SK-N-SH treated with all-trans-retinoic acid at 6 μM for 48 hours (cell line): ENCODE measurements around the gene PPP2R2C.

Experiments
- ATAC-seq: fragments of 200-7000 bp; cut with Tn5 transposase; 3 replicates; pipeline ENCODE4 v1.9.1; 2020; ENCODE audit warnings: mild to moderate bottlenecking, moderate library complexity
- ARNTL ChIP-seq: fragments of 450-650 bp; formaldehyde crosslinking; IDR thresholded peaks from 2 replicates; pipeline ENCODE4 v1.5.0; 2020; ENCODE audit warnings: low read depth, mild to moderate bottlenecking, moderate library complexity, borderline replicate concordance
- BACH2 ChIP-seq: fragments of 250-450 bp; sonication (Bioruptor Pico); IDR thresholded peaks from 2 replicates; pipeline ENCODE4 v1.9.0; 2021; ENCODE audit warnings: mild to moderate bottlenecking, borderline replicate concordance
- GLIS3 ChIP-seq: fragments of 250-450 bp; sonication (Bioruptor Pico); IDR thresholded peaks from 2 replicates; pipeline ENCODE4 v1.5.0; 2020; ENCODE audit warnings: mild to moderate bottlenecking, moderate library complexity
- ISL1 ChIP-seq: fragments of 250-450 bp; sonication (Bioruptor Pico); IDR thresholded peaks from 2 replicates; pipeline ENCODE4 v2.1.2; 2022; ENCODE audit warnings: mild to moderate bottlenecking, moderate library complexity
- OSR1 ChIP-seq: fragments of 250-450 bp; sonication (Bioruptor Pico); IDR thresholded peaks from 2 replicates; pipeline ENCODE4 v1.8.0; 2022; ENCODE audit warnings: moderate library complexity, mild to moderate bottlenecking, inconsistent platforms
- SNAI2 ChIP-seq: fragments of 250-450 bp; sonication (Bioruptor Pico); IDR thresholded peaks from 2 replicates; pipeline ENCODE4 v1.5.0; 2020; ENCODE audit warnings: mild to moderate bottlenecking, moderate library complexity
- TCF4 ChIP-seq: fragments of 250-450 bp; sonication (Bioruptor Pico); IDR thresholded peaks from 2 replicates; pipeline ENCODE4 v1.8.0; 2021; ENCODE audit warnings: mild to moderate bottlenecking, moderate library complexity, borderline replicate concordance
- TOX ChIP-seq: fragments of 250-450 bp; sonication (Bioruptor Pico); IDR thresholded peaks from 2 replicates; pipeline ENCODE4 v1.8.0; 2021; ENCODE audit warnings: mild to moderate bottlenecking, moderate library complexity, borderline replicate concordance
- ZC3H10 ChIP-seq: fragments of 250-450 bp; sonication (Bioruptor Pico); IDR thresholded peaks from 2 replicates; pipeline ENCODE4 v1.5.1; 2021; ENCODE audit warnings: mild to moderate bottlenecking, moderate library complexity
- ZFP3 ChIP-seq: fragments of 250-450 bp; sonication (Bioruptor Pico); IDR thresholded peaks from 2 replicates; pipeline ENCODE4 v1.5.0; 2020; ENCODE audit warnings: mild to moderate bottlenecking, moderate library complexity
- ZFP30 ChIP-seq: fragments of 450-650 bp; formaldehyde crosslinking; IDR thresholded peaks from 2 replicates; pipeline ENCODE4 v1.5.0; 2022; ENCODE audit warnings: mild to moderate bottlenecking, moderate library complexity
- ZNF565 ChIP-seq: fragments of 450-650 bp; formaldehyde crosslinking; conservative IDR thresholded peaks from 2 replicates; pipeline ENCODE4 v1.5.0; 2020; ENCODE audit warnings: low read depth, mild to moderate bottlenecking, moderate library complexity
- ZNF70 ChIP-seq: fragments of 450-650 bp; formaldehyde crosslinking; IDR thresholded peaks from 2 replicates; pipeline ENCODE4 v1.5.0; 2020; ENCODE audit warnings: mild to moderate bottlenecking, moderate library complexity
- ZNF8 ChIP-seq: fragments of 450-650 bp; formaldehyde crosslinking; IDR thresholded peaks from 2 replicates; pipeline ENCODE4 v1.5.0; 2020; ENCODE audit warnings: mild to moderate bottlenecking, moderate library complexity
- TF ChIP-seq, protein P1 (sequence below): fragments of 250-450 bp; sonication (Bioruptor Pico); IDR thresholded peaks from 2 replicates; pipeline ENCODE4 v1.5.0; 2020; ENCODE audit warnings: mild to moderate bottlenecking, moderate library complexity
- TF ChIP-seq, protein P2 (sequence below): fragments of 250-450 bp; sonication (Bioruptor Pico); IDR thresholded peaks from 2 replicates; pipeline ENCODE4 v1.8.0; 2020; ENCODE audit warnings: mild to moderate bottlenecking, moderate library complexity, borderline replicate concordance
- TF ChIP-seq, protein P3 (sequence below): fragments of 250-450 bp; sonication (Bioruptor Pico); IDR thresholded peaks from 2 replicates; pipeline ENCODE4 v1.5.1; 2020; ENCODE audit warnings: low read depth, mild to moderate bottlenecking, moderate library complexity
- TF ChIP-seq, protein P4 (sequence below): fragments of 250-450 bp; sonication (Bioruptor Pico); IDR thresholded peaks from 2 replicates; pipeline ENCODE4 v1.5.1; 2021; ENCODE audit warnings: mild to moderate bottlenecking, moderate library complexity
- TF ChIP-seq, protein P5 (sequence below): fragments of 250-450 bp; sonication (Bioruptor Pico); IDR thresholded peaks from 2 replicates; pipeline ENCODE4 v1.8.0; 2021; ENCODE audit warnings: low read depth, mild to moderate bottlenecking, moderate library complexity, borderline replicate concordance

The PPP2R2C gene

DNA sequence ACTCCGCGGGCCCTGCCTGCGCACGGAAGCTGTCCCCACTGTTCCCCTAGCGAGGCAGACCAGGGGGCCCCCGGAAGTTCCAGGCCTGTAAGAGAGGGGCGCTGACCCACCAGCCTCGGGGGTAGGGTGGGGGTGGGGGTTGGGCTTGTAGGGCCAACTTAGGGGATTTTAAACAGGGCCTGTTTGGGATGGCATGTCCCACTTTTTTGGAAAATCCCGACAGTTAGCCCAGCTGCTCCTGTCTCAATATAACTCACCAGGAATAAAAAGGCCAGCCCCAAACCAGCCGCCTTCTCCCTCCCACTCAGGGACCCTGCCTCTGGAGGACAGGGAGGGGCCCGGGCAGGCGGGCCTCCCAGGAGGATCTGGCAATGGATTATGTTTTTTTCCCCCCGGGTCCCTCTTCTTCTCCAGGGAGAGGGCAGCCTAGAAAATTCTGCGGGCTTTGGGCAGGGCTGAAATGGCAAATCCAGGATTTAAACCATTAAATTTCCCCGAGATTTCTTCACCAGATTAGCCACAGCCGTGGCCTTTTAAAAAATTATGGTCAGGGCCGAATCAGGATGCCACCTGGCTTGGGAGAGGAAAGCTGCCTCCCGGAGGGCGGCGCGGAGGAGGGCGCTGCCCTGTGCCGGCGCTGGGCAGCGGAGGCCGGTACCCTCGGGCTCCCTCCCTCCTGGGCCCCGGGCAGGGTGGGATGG is 957 bp downstream of the PPP2R2C start:
- no peak for ATAC-seq
- TF ChIP-seq ZFP30 (CRISPR knock-in tag) (no peak), TOX (no peak), ZNF70 (no peak), TCF4 (CRISPR knock-in tag) (no peak), ISL1 (no peak), OSR1 (CRISPR knock-in tag) (no peak), ARNTL (CRISPR knock-in tag) (no peak), SNAI2 (CRISPR knock-in tag) (no peak), BACH2 (CRISPR knock-in tag) (no peak), ZNF565 (no peak), GLIS3 (CRISPR knock-in tag) (no peak), ZFP3 (CRISPR knock-in tag) (no peak), ZNF8 (CRISPR knock-in tag) (no peak)
- TF ChIP-seq, protein P1, sequence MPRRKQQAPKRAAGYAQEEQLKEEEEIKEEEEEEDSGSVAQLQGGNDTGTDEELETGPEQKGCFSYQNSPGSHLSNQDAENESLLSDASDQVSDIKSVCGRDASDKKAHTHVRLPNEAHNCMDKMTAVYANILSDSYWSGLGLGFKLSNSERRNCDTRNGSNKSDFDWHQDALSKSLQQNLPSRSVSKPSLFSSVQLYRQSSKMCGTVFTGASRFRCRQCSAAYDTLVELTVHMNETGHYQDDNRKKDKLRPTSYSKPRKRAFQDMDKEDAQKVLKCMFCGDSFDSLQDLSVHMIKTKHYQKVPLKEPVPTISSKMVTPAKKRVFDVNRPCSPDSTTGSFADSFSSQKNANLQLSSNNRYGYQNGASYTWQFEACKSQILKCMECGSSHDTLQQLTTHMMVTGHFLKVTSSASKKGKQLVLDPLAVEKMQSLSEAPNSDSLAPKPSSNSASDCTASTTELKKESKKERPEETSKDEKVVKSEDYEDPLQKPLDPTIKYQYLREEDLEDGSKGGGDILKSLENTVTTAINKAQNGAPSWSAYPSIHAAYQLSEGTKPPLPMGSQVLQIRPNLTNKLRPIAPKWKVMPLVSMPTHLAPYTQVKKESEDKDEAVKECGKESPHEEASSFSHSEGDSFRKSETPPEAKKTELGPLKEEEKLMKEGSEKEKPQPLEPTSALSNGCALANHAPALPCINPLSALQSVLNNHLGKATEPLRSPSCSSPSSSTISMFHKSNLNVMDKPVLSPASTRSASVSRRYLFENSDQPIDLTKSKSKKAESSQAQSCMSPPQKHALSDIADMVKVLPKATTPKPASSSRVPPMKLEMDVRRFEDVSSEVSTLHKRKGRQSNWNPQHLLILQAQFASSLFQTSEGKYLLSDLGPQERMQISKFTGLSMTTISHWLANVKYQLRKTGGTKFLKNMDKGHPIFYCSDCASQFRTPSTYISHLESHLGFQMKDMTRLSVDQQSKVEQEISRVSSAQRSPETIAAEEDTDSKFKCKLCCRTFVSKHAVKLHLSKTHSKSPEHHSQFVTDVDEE (CRISPR knock-in tag), result no peak
- TF ChIP-seq, protein P2, sequence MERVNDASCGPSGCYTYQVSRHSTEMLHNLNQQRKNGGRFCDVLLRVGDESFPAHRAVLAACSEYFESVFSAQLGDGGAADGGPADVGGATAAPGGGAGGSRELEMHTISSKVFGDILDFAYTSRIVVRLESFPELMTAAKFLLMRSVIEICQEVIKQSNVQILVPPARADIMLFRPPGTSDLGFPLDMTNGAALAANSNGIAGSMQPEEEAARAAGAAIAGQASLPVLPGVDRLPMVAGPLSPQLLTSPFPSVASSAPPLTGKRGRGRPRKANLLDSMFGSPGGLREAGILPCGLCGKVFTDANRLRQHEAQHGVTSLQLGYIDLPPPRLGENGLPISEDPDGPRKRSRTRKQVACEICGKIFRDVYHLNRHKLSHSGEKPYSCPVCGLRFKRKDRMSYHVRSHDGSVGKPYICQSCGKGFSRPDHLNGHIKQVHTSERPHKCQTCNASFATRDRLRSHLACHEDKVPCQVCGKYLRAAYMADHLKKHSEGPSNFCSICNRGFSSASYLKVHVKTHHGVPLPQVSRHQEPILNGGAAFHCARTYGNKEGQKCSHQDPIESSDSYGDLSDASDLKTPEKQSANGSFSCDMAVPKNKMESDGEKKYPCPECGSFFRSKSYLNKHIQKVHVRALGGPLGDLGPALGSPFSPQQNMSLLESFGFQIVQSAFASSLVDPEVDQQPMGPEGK, result no peak
- TF ChIP-seq, protein P3, sequence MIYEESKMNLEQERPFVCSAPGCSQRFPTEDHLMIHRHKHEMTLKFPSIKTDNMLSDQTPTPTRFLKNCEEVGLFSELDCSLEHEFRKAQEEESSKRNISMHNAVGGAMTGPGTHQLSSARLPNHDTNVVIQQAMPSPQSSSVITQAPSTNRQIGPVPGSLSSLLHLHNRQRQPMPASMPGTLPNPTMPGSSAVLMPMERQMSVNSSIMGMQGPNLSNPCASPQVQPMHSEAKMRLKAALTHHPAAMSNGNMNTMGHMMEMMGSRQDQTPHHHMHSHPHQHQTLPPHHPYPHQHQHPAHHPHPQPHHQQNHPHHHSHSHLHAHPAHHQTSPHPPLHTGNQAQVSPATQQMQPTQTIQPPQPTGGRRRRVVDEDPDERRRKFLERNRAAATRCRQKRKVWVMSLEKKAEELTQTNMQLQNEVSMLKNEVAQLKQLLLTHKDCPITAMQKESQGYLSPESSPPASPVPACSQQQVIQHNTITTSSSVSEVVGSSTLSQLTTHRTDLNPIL (CRISPR knock-in tag), result no peak
- TF ChIP-seq, protein P4, sequence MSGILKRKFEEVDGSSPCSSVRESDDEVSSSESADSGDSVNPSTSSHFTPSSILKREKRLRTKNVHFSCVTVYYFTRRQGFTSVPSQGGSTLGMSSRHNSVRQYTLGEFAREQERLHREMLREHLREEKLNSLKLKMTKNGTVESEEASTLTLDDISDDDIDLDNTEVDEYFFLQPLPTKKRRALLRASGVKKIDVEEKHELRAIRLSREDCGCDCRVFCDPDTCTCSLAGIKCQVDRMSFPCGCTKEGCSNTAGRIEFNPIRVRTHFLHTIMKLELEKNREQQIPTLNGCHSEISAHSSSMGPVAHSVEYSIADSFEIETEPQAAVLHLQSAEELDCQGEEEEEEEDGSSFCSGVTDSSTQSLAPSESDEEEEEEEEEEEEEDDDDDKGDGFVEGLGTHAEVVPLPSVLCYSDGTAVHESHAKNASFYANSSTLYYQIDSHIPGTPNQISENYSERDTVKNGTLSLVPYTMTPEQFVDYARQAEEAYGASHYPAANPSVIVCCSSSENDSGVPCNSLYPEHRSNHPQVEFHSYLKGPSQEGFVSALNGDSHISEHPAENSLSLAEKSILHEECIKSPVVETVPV, result no peak
- TF ChIP-seq, all 23 proteins: peak for 0

DNA sequence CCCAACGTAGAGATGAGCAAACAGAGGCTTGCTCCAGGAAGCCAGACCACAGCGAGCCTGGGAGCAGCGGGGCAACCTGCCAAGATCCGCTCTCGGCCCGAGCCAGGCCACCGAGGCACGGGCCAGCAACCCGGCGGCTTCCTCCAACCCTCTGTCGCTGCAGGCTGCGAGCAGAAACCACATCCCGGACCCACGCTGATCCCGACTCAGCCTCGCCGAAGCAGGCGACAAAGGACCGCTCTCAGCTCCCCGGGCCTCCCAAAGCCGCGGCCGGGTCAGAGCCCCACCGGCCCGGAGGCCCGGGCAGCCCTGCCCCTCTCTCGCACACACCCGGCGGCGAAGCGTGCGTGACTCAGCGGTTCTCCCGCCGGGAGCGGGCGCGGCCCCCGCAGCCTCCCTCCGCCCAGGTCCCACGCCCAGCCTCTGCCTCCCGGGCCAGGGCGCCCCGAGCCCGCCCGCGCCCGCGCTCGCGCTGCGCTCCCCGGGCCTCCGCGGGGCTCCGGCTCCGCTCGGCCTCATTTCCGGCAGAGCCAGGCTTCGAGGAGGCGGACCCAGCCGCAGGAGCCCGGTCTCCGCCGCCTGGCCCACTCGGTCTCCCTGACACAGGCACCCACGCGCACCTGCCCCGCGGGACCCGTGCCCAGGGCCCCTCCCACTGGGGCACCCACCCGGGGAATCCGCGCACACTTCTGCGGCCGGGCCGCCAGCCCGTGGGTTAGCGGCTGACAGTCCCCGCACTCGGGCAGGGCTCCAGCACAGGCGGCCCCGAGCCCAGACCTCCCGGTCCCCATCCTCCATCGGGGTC is 1.7 kb downstream of the PPP2R2C start:
- peak; percentile 43 for ATAC-seq
- TF ChIP-seq BACH2 (CRISPR knock-in tag), result no peak
- no peak for TF ChIP-seq ZC3H10 (CRISPR knock-in tag)
- TF ChIP-seq ZFP3 (CRISPR knock-in tag), result no peak
- TF ChIP-seq, protein P3 (CRISPR knock-in tag), result no peak
- TF ChIP-seq, protein P5, sequence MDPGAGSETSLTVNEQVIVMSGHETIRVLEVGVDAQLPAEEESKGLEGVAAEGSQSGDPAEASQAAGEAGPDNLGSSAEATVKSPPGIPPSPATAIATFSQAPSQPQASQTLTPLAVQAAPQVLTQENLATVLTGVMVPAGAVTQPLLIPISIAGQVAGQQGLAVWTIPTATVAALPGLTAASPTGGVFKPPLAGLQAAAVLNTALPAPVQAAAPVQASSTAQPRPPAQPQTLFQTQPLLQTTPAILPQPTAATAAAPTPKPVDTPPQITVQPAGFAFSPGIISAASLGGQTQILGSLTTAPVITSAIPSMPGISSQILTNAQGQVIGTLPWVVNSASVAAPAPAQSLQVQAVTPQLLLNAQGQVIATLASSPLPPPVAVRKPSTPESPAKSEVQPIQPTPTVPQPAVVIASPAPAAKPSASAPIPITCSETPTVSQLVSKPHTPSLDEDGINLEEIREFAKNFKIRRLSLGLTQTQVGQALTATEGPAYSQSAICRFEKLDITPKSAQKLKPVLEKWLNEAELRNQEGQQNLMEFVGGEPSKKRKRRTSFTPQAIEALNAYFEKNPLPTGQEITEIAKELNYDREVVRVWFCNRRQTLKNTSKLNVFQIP (CRISPR knock-in tag), result no peak
- TF ChIP-seq, all 23 proteins: peak for 0
